Measurements from ENCODE around the gene GYS2. TPM values are rescaled to one million over a fixed set of nuclear protein-coding genes. Genes with fewer than 3 reads are reported as not detected.

Gene GYS2
- total RNA-seq, 1 donor from 2014 or later: not detected

DNA sequence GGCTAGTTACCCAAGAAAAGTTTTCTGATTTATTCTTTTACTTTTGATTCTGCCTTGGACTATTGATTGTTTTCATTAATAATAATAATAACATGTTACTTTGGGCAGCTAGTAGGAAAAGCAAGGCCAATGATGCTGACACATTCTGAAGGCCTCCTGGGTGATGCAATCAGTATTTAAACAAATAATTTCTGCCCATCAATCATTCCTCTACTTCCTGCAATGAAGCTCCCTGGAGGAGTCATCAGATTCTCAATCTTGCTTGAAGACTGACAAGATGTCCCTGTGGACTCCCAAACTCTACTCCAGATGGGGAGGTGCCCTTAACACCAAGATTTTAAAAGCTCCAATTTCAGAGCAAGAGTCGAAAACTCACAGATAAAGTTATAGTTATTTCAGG, 78.6 kb downstream of the GYS2 start, which contains the start of gene SPX:
Gene SPX, plus strand, starts transcription at position 244 of the 400 bp plus-strand sequence. CDS start 177 bp downstream, outside the sequence.
- intact Hi-C loops (cut with micrococcal nuclease): no loop called here

DNA sequence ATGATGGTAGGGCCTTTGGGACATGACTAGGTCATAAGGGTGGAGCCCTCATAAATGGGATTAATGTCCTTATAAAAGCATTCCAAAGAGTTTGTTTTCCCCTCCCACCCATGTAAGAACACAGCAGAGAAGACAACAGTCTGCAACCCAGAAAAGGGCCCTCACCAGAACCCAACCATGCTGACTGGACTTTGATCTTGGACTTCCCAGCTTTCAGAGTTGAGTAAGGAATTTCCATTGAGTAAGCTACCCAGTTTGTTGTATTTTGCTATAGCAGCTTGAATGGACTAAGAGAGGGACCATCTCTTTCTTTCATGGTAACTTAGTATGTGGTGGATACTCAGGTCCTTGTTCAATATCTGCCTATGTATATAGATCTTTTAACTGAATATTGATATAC, 81.5 kb downstream of the GYS2 start:
- no peak for ATAC-seq
- intact Hi-C loops (cut with micrococcal nuclease): no loop called here
- no peak for DNase-seq

More for the DNA sequence above, 78.6 kb downstream of the GYS2 start, which contains the start of gene SPX:
- no peak for DNase-seq
- ATAC-seq: no peak

- DNase-seq: no peak
- ATAC-seq: no peak
- intact Hi-C loops (cut with micrococcal nuclease): no loop called here
Measured at GRCh38 chr12:21521541-21521940, 83.1 kb downstream of the GYS2 start.

GRCh38 chr12:21518451-21518850, 86.2 kb downstream of the GYS2 start:
- ATAC-seq: no peak
- intact Hi-C loops (cut with micrococcal nuclease): no loop called here
- DNase-seq: no peak

DNA sequence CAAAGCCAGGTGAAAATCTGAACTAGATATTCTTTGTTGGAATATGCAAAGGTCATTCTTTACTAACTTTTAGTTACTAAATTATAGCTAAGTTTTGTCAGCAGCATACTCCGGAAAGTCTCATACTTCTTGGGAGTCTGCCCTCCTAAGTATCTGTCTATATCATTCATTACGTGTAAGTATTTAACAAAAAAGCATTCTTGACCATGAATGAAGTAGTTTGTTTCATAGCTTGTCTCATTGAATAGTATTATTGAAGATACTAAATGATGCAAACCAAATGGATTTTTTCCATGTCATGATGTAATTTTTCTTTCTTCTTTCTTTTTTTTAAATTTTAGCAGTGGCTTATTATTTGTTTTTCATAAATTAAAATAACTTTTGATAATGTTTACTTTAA, 88.4 kb downstream of the GYS2 start:
- ATAC-seq (no peak), DNase-seq (no peak)
- intact Hi-C loops (cut with micrococcal nuclease): no loop called here

- intact Hi-C loops (cut with micrococcal nuclease): no loop called here
- DNase-seq (no peak), ATAC-seq (no peak)
Measured at GRCh38 chr12:21509768-21510167, 94.9 kb downstream of the GYS2 start.

DNA sequence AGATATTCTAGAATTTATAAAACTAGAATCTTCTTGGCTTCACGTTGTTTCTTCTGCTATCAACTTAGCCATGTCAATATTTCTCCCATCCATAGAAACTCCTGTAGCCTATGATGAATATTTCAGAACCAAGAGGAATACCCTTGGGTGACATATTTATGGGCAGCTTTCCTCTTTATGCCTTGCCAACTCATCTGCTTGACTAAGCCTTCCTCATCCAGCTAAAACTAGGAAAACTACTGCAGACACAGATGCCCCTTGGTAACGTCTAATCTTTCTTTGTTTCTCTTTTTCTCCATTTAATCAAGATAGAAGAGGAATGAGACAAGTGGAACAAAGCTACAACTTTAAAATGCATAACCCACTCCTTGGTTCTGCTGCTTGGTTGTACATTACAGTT, 96.8 kb downstream of the GYS2 start:
- intact Hi-C loops (cut with micrococcal nuclease): no loop called here

GRCh38 chr12:21505888-21506287, 98.8 kb downstream of the GYS2 start:
- intact Hi-C loops (cut with micrococcal nuclease): no loop called here
- DNase-seq (no peak), ATAC-seq (no peak)

More for the DNA sequence above, 96.8 kb downstream of the GYS2 start:
- DNase-seq: no peak
- ATAC-seq: no peak

- DNase-seq (no peak), ATAC-seq (no peak)
- intact Hi-C loops (cut with micrococcal nuclease): no loop called here
Measured at GRCh38 chr12:21502872-21503271, 101.8 kb downstream of the GYS2 start.

DNA sequence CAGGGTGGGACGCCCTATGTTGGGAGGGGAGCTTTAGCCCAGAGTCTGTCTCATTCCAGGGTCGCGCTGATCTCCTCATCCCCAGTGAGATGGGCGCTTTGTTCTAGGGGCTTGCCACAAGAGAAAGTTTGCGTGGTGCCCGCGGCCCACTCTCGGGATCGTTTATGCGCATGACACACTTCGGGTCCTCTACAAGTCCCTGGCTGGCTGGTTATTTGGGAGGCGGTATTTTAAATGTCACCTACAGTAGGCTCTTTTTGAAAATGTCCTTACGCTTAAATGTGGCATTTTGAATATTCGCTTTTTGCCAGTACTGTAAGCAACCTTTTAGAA, 102.5 kb downstream of the GYS2 start:
- ATAC-seq (peak; percentile 9), DNase-seq (peak; percentile 35)
- intact Hi-C loops (cut with micrococcal nuclease): no loop called here

DNA sequence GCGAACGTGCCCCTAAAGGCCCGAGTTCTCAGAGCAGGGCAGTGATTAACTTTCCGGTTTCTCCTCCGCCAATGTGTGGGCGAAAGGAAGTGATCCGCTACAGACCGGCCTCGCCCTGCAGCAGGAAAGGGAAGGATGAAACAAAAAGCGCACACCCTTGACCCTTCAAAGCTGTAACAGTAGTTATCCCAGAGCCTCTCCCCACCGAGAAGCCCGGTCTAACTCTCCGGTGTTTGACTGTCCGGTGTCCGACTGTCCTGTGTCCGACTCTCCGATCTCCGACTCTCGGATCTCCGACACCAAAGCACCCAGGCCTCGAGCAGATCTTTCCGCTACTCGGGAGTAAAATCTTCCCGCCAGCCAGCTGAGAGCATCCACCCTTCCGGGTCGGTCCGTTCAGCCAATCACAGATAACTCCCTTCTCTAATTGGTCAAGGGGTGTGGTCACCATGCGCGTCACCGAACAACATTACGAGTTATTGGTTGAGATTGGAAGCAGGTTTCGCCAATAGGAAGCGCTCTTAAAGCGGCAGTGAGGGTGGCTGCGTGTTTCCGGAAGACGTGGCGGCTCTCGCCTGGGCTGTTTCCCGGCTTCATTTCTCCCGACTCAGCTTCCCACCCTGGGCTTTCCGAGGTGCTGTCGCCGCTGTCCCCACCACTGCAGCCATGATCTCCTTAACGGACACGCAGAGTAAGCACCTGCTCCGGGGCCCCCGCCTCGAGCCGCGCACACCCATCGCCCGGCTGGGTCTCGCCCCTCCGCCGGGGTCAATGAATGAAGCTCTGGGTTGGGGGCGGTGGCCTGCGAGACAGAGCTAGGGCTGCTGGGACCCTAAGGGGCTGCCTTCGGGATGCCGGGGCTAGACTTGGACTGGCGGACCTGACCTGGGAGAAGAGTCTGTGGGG, 103.1 kb downstream of the GYS2 start, which contains the start of the genes GOLT1B and RECQL:
Gene GOLT1B, plus strand, starts transcription at position 532 of the 906 bp plus-strand sequence. Its CDS starts 135 bp downstream, at position 667.
Gene RECQL, minus strand, starts transcription at position 378 of the 906 bp plus-strand sequence. CDS start 2,065 bp downstream, outside the sequence.
- DNase-seq: peak; percentile 89
- intact Hi-C loops (cut with micrococcal nuclease): no loop called here
- peak; percentile 99 for ATAC-seq

DNA sequence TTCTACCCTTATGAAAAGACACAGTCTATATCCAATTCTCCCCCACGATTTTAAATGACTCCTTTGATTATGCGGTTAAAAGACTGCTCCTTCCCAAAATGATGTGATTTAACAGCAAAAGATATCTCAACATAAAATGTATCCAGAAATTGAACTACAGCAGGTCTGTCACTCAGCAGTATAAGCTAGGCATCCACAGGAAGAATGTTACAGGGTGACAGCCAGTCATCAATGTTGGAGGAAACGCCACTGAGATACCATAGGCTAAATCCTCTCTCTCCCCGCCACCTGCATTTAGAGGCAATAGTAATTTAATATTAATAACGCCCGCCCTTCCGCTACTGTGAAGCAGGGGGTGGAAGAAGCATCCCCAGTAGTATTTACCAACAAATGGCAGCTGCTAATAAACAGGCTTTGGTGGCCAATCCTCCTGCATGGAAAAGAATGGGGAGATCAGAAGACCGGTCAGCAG, 103.8 kb downstream of the GYS2 start:
- ATAC-seq (no peak), DNase-seq (no peak)
- intact Hi-C loops (cut with micrococcal nuclease): no loop called here

DNA sequence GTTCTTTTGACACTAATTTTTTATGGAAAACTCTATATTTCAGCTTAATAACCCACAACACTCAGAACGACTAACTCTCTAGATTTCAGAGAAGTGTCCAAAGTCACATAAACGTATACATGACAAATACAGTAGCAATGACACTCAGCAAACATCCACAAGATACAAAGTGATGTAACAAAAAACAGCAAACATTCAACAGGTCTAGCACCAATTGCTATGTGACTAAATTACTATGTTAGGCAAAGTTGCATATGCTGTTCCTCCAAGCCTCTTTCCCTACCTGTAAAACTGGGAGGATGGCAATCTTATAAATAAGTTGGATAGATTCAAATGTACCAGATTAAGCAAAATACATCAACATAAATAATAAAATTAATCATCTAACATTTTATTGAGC, 104.9 kb downstream of the GYS2 start:
- intact Hi-C loops (cut with micrococcal nuclease): no loop called here
- ATAC-seq (no peak), DNase-seq (no peak)

Other genes starting within 250 kb of the GYS2 start
- gene IAPP, start 231.9 kb downstream of the GYS2 start, total RNA-seq: not detected
- 16.0 TPM for gene PYROXD1, start 167.2 kb downstream of the GYS2 start, total RNA-seq
- 21.4 TPM for gene RECQL, start 103.2 kb downstream of the GYS2 start, total RNA-seq
- 14.8 TPM for gene GOLT1B, start 103.1 kb downstream of the GYS2 start, total RNA-seq
- gene SPX, start 78.6 kb downstream of the GYS2 start, total RNA-seq: 15.7 TPM
- 2,127 TPM for gene LDHB, start 53.0 kb upstream of the GYS2 start, total RNA-seq
- 55.5 TPM for gene KCNJ8, start 169.9 kb upstream of the GYS2 start, total RNA-seq